ENCODE results near the gene XKR7.

GRCh38 chr20:31933698-31934097 lies 34.3 kb upstream of the XKR7 start:
- TF ChIP-seq POLR2A (IDR thresholded peaks at IDR 0.05; ENCODE audit: low read depth, low read length) (no peak), POLR2AphosphoS5 (IDR thresholded peaks at IDR 0.05; ENCODE audit: low read depth, low read length) (no peak), POU2F2 (IDR thresholded peaks at IDR 0.05; ENCODE audit: low read depth, low read length) (no peak), TAF1 (IDR thresholded peaks at IDR 0.05; ENCODE audit: low read depth, low read length) (no peak), SPI1 (IDR thresholded peaks at IDR 0.05; ENCODE audit: low read depth, low read length) (no peak)

Data from GM12891 (cell line).